Activated CD4-positive, CD25-positive, alpha-beta regulatory T cell treated with anti-CD3 and anti-CD28 coated beads, Interleukin-2, amount 50 U/mL, for 16 hours (primary cell): ENCODE measurements around the gene NKX3-2.

Experiments used
- DNase-seq: peaks from one replicate; pipeline ENCODE4 v3.0.0-alpha.2; 2020; ENCODE audit warnings: low read depth, low spot score

Gene NKX3-2

GRCh38 chr4:13545394-13545808 is 1.1 kb upstream of the NKX3-2 start:
- DNase-seq = no peak

DNA sequence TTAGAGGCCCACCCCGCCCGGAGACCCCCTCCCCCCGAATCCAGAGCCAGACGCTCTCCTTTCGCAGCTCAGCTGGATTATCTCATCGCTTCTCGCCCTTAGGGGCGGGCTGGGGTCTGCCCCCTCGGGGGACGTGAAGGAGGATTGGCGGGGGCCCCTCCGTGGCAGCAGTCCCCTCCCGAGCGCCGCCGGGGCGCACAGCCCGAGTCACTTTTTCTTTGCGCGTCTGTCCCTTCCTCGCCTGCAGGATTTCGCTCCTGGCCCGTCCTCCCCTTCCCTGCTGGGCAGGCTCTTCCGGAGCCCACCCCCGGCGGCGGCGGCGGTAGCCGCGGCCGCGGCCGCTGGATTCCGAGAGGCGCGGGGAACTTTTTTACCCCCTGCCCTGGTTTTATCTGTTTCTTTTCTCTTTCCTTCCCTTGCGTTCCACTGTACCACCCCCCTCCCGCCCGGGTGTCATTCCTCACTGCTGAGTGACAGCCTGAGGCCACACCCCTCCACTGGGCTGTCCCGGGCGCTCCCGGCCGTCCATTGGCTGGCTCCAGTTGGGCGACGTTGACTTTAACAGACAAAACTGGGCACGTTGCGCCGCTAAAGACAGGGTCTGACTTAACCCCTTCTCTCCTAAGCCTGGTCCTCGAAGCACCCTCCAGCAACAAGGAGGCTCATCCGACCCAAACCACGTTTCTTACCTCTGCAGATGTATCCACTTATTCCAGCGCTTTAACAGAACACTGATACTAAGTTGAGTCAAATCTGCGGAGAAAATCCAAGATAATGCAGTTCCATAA is 492 bp upstream of the NKX3-2 start:
- DNase-seq = no peak

GRCh38 chr4:13543032-13543838 is 1.1 kb downstream of the NKX3-2 start:
- no peak for DNase-seq

- no peak for DNase-seq
Observed at GRCh38 chr4:13542577-13543031, 1.7 kb downstream of the NKX3-2 start.

DNA sequence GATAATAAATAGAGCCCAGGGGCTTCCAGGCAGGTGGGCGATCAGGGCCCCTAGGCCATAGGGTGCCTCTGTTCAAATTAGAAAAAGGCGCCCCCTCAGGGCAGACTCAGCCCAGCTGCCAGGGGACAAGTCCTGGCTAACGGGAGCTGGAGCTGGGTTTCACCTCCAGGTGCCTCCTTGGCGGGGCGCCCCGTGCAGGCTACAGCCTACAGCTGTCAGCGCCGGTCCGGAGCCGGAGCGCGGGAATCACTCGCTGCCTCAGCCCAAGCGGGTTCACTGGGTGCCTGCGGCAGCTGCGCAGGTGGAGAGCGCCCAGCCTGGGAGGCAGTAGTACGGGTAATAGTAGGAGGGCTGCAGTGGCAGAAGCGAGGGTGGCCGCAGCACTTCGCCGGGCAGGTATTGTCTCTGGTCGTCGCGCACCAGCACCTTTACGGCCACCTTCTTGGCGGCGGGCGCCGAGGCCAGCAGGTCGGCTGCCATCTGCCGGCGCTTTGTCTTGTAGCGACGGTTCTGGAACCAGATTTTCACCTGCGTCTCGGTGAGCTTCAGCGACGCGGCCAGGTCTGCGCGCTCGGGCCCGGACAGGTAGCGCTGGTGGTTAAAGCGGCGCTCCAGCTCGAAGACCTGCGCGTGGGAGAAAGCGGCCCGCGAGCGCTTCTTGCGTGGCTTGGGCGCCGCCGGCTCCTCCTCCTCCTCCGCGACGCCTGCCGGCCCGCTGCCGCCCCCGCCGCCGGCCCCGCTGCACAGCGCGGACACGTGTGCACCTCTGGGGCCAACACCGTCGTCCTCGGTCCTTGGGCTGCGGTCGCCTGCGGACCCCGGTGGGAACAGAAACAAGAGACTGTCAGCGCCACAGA is 2.4 kb downstream of the NKX3-2 start:
- DNase-seq = no peak

DNA sequence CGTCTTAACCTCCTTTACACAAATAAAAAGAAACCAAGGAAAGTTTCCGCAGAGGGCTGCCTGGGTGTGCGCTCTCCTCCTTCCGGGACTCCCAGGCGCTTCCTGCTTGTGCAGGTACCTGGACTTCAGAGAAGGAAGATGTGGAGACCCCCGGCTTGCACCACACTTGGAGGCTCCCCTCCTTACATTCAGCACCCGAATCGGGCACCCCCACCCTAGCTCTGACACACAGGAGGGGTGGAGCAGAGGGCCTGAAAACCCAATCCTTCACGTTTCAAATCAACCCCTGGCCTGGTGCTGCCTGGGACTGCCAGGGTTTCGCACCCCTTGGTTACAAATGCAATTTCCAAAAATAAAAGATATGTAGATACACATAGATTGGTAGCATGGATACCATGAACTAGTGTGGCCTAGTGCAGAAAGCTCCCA is 3.1 kb downstream of the NKX3-2 start:
- no peak for DNase-seq

- no peak for DNase-seq
Observed at GRCh38 chr4:13540446-13541175, 3.7 kb downstream of the NKX3-2 start.

GRCh38 chr4:13539619-13540445 is 4.5 kb downstream of the NKX3-2 start:
- no peak for DNase-seq

DNA sequence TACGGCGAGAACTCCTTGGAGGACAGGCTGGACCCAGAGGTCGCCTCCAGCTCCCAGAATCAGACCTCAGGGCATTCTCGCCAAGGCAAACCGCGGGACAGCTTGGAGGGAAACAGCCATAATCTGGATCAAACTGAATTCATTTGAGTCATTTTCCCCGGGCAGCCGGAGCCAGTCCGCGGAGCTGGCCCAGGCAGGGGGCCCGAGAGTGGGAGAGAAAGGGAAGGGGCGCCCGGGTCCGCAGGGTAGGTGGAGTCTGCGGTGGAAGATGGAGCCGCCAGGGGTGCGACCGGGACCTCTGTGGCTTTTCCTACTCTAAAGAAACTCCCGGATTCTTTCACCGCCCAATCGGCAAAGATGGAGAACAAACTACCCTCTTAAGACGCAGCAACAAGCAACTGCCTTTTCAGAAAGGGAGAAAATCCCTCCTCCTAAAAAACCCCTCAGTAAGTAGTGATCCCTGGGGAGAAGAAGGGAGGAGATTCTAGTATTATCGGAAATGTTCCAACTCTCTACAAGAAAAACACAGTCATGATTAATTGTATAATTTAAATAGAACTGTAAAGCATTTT is 5.2 kb downstream of the NKX3-2 start:
- DNase-seq = no peak

- no peak for DNase-seq
Observed at GRCh38 chr4:13538427-13538973, 5.8 kb downstream of the NKX3-2 start.

DNA sequence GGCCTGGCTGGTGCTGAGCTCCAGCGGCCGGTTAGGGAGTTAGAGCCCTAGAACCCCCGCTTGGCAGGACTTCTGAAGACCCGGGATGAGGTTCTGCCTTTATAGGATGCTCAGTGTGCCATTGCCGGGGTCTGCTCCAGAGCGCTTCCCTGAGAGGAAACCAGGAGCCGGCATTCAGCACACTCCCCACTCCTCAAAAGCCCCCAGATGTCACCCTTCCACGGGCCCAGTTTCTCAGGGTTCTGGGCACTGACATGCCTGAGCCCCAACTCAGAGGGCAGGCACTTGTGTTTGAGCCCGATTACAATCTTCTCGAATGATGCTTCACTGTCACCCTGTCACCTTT is 6.5 kb downstream of the NKX3-2 start:
- no peak for DNase-seq

GRCh38 chr4:13537011-13537831 is 7.1 kb downstream of the NKX3-2 start:
- no peak for DNase-seq

- DNase-seq = no peak
Observed at GRCh38 chr4:13536607-13537006, 7.7 kb downstream of the NKX3-2 start.

DNA sequence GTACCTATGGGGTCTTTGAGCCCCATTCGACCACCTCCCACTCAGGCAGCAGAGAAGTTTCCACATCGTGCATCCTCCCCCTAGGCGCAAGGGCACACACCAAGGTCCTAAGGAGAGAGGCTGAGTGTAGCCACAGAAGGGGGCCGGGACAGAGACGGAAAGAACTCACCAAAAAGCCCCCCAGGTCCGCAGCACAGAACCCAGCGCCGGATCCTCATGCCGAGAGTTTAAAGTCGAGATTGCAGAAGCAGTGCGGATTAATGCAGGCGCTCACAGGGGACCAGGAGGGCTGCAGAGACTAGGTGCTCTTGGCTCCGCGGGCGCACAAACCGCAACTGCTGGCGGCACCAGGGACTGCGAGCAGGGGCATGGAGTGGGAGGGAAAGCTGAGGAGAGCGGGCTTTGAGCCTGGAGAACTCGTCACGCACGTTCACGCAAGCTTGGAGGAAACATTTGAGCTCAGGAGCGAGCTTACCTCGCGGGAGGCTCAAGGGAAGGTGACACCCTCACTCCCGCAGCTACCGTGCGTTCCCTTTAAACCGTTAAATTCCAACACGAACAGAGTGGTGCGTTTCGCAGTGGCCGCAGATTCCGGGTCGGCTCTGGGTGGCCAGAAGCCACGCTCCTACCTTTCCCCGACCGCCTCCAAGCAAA is 8.5 kb downstream of the NKX3-2 start:
- no peak for DNase-seq

DNA sequence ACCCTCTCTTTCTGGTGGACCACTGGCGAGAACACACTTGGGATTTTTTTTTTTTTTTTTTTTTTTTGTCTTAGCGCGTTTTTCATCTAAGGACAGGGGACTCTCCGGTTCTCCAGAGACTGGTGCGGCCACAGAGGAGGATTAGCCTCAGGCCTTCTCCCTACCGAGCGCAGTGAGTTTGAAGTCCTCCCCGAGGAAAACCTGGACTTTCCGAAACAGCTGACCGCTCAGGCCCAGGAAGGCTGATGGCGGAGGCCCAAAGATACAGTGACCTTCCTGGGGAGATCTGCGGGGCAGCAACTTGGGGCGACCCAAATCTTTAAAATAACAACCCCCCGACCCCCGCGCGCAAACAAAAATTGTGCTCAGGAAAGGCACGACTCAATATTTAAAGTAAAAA is 9.2 kb downstream of the NKX3-2 start:
- no peak for DNase-seq

- DNase-seq = no peak
Observed at GRCh38 chr4:13534344-13535063, 9.8 kb downstream of the NKX3-2 start.

DNA sequence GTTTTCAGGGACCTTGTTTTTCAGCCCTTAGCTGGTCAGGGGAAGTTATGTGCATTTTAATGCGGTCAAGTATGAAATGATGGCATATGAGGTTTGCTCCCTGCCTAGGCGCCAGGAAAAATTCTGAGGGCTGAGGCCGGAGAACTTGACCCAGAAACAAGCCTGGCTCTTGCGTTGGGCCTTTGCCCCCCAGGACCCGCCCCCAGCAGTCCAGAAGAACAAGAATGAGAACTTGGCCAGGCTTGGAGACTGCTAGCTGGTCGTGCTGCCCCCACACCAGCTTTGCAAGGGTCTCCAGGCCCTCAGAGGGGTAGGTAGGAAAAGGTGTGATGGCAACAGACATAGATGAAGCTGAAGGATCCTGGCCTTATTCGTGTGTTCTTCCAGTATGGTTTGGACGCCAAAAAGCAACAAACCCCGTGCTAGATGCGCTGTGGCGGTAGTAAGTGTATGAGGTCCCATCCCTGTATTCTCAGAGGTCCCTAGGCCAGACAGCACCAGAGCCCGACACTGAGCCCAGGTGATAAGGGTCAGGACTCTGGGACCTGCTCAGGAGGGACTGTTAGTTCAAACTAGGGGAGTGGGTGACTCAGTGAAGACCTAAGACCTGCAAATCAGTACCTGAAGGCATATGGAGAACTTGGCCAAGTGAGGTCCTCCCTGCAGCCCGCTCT is 10.5 kb downstream of the NKX3-2 start:
- no peak for DNase-seq
